ENCODE data around the gene ANKDD1B.
"Not testable (repeated sequence)": the region's sequence is repeated elsewhere in the genome, so short reads cannot be mapped to it uniquely, and the experiment has no call there.

The ANKDD1B gene

GRCh38 chr5:75611311-75612225, at the start of gene ANKDD1B:
TSS of gene ANKDD1B (plus strand) at chr5:75611453. CDS start at chr5:75611635, 182 bp downstream.
- DNase-seq (ENCODE audit: low read depth in 2 of 3, low spot score in 1 of 3) = no peak

- DNase-seq (ENCODE audit: low read depth in 2 of 3, low spot score in 1 of 3) = peak in 2 of 3 donors; percentile 4 to 15
Observed at GRCh38 chr5:75565991-75566709, 45.1 kb upstream of the ANKDD1B start.

GRCh38 chr5:75566710-75567309, 44.4 kb upstream of the ANKDD1B start:
- DNase-seq (ENCODE audit: low read depth in 2 of 3, low spot score in 1 of 3) = peak; percentile 32 to 47 (median 46)

- peak in 1 of 3 donors; percentile 11 for DNase-seq (ENCODE audit: low read depth in 2 of 3, low spot score in 1 of 3)
Observed at GRCh38 chr5:75567710-75568109, 43.5 kb upstream of the ANKDD1B start.

- no peak for DNase-seq (ENCODE audit: low read depth in 2 of 3, low spot score in 1 of 3)
Observed at GRCh38 chr5:75568202-75568601, 43.1 kb upstream of the ANKDD1B start.

- DNase-seq (ENCODE audit: low read depth in 2 of 3, low spot score in 1 of 3) = no peak
Observed at GRCh38 chr5:75571547-75571946, 39.7 kb upstream of the ANKDD1B start.

GRCh38 chr5:75574791-75575190, 36.5 kb upstream of the ANKDD1B start:
- DNase-seq (ENCODE audit: low read depth in 2 of 3, low spot score in 1 of 3) = no peak

GRCh38 chr5:75578280-75578679, 33.0 kb upstream of the ANKDD1B start:
- not testable (repeated sequence) for DNase-seq (ENCODE audit: low read depth in 2 of 3, low spot score in 1 of 3)

GRCh38 chr5:75584641-75585040, 26.6 kb upstream of the ANKDD1B start:
- no peak for DNase-seq (ENCODE audit: low read depth in 2 of 3, low spot score in 1 of 3)

- DNase-seq (ENCODE audit: low read depth in 2 of 3, low spot score in 1 of 3) = no peak
Observed at GRCh38 chr5:75588666-75589065, 22.6 kb upstream of the ANKDD1B start.

GRCh38 chr5:75600535-75600934, 10.7 kb upstream of the ANKDD1B start:
- no peak for DNase-seq (ENCODE audit: low read depth in 2 of 3, low spot score in 1 of 3)

- DNase-seq (ENCODE audit: low read depth in 2 of 3, low spot score in 1 of 3) = no peak
Observed at GRCh38 chr5:75601567-75601966, 9.7 kb upstream of the ANKDD1B start.

GRCh38 chr5:75601996-75602395, 9.3 kb upstream of the ANKDD1B start:
- no peak for DNase-seq (ENCODE audit: low read depth in 2 of 3, low spot score in 1 of 3)

GRCh38 chr5:75603371-75603770, 7.9 kb upstream of the ANKDD1B start:
- DNase-seq (ENCODE audit: low read depth in 2 of 3, low spot score in 1 of 3) = no peak

- DNase-seq (ENCODE audit: low read depth in 2 of 3, low spot score in 1 of 3) = no peak
Observed at GRCh38 chr5:75603821-75604220, 7.4 kb upstream of the ANKDD1B start.

GRCh38 chr5:75607341-75607740, 3.9 kb upstream of the ANKDD1B start:
- DNase-seq (ENCODE audit: low read depth in 2 of 3, low spot score in 1 of 3) = not testable (repeated sequence)

- DNase-seq (ENCODE audit: low read depth in 2 of 3, low spot score in 1 of 3) = no peak
Observed at GRCh38 chr5:75608870-75609269, 2.4 kb upstream of the ANKDD1B start.

GRCh38 chr5:75610201-75610600, 1.1 kb upstream of the ANKDD1B start:
- no peak for DNase-seq (ENCODE audit: low read depth in 2 of 3, low spot score in 1 of 3)

- DNase-seq (ENCODE audit: low read depth in 2 of 3, low spot score in 1 of 3) = not testable (repeated sequence)
Observed at GRCh38 chr5:75610859-75611310, 368 bp upstream of the ANKDD1B start.

GRCh38 chr5:75612226-75612569, 945 bp downstream of the ANKDD1B start:
- DNase-seq (ENCODE audit: low read depth in 2 of 3, low spot score in 1 of 3) = no peak

GRCh38 chr5:75612901-75613300, 1.6 kb downstream of the ANKDD1B start:
- DNase-seq (ENCODE audit: low read depth in 2 of 3, low spot score in 1 of 3) = no peak

GRCh38 chr5:75614176-75614575, 2.9 kb downstream of the ANKDD1B start:
- DNase-seq (ENCODE audit: low read depth in 2 of 3, low spot score in 1 of 3) = no peak

All from stimulated activated CD4-positive, alpha-beta T cell treated with anti-CD3 and anti-CD28 coated beads, Interleukin-12 subunit alpha, Interleukin-12 subunit beta, amount 100 ng/mL, for 48 hours (primary cell).